ENCODE data around the gene CDKN2A. TPM values are rescaled to one million over a fixed set of nuclear protein-coding genes. Genes with fewer than 3 reads are reported as not detected.
"Not testable (repeated sequence)": the region's sequence is repeated elsewhere in the genome, so short reads cannot be mapped to it uniquely, and the experiment has no call there.

Gene CDKN2A
- polyA plus RNA-seq, 1 of the 3 experiments (the other 2 are of a cell fraction) = 41.4 TPM

DNA sequence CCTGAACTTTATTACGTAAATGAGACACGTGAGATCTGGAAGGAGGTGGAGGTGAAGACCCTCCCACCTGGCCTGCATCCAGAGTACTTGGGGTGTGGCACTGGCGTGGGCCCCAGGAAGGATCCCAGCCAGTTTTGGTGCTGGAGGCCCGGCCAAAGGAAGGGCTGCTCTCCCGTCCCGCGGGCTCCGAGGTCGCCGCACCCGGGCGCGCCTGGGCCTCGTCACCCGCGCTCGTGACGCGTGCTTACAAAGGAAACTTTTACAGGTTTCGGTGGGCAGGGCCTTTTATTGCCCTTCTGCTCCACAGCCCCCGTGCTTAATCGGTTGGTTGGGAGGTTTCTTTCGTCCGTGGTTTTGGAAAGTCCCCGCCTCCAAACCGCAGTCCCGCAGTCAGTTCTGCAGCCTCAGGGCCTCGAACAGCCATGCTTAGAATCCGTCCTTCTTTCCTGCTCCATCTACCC lies 29.2 kb downstream of the CDKN2A start (continued):
- no peak for TF ChIP-seq REST (IDR thresholded peaks at IDR 0.05; ENCODE audit: low read depth, low read length)
- TF ChIP-seq POLR2AphosphoS5 (IDR thresholded peaks at IDR 0.05; ENCODE audit: low read depth, low read length) = no peak

- CTCF ChIA-PET = interaction anchor here (1.0 kb wide), 1 partner anchor 148 kb away, joined by 3 read pairs; no protein-coding TSS in a partner anchor
- Histone ChIP-seq H3K4me1 (ENCODE audit: control insufficient read depth in 1 of 2, insufficient read depth in 2 of 2, low read depth in 1 of 2, low read length in 1 of 2) (peaks cover 0 to 8% of the 10 kb centered on the region in 2 experiments; a peak in 1 of 4 replicates), H3K27me3 (ENCODE audit: insufficient read depth) (peaks cover 50% of the 10 kb centered on the region; the same call in 1 of the 2 replicates), H3K4me3 (ENCODE audit: low read depth in 2 of 2, low read length in 1 of 2) (no peak overlapping the region), H3K9me3 (no peaks in the 10 kb centered on the region), H3K27ac (ENCODE audit: low read depth in 2 of 2, low read length in 1 of 2) (no peak overlapping the region), H2AFZ (ENCODE audit: low read depth) (no peak overlapping the region), H3K9me2 (no peaks in the 10 kb centered on the region), H4K20me1 (ENCODE audit: insufficient read depth) (no peaks in the 10 kb centered on the region), H3K9ac (no peak overlapping the region), H3K36me3 (replicated peaks in 1 of 2; ENCODE audit: control insufficient read depth in 1 of 2, insufficient read depth in 2 of 2, low read length in 1 of 2) (no peaks in the 10 kb centered on the region), H3F3A (replicated peaks; ENCODE audit: insufficient read depth) (peaks cover 4% of the 10 kb centered on the region), H3K4me2 (no peak overlapping the region), H3K79me2 (ENCODE audit: insufficient read depth) (no peaks in the 10 kb centered on the region)
- TF ChIP-seq JUND (IDR thresholded peaks at IDR 0.05) (no peak), SIN3A (IDR thresholded peaks at IDR 0.05; ENCODE audit: borderline replicate concordance, low read depth, low read length) (no peak), GABPA (IDR thresholded peaks at IDR 0.05; ENCODE audit: low read depth) (no peak)
- WGBS (ENCODE audit: low lambda C conversion rate) = 47% methylated on average over 2 of the region's 2 CpGs
- no peak for DNase-seq
- POLR2A ChIA-PET = no interaction called here
These were observed 32.6 kb downstream of the CDKN2A start for GRCh38 chr9:21961569-21961968.

GRCh38 chr9:21959268-21959667 lies 34.9 kb downstream of the CDKN2A start:
- WGBS (ENCODE audit: low lambda C conversion rate) = 87% methylated on average over 5 of the region's 33 CpGs

GRCh38 chr9:21958833-21959232 lies 35.4 kb downstream of the CDKN2A start:
- Histone ChIP-seq H3K9me3 (no peaks in the 10 kb centered on the region), H3K9me2 (no peaks in the 10 kb centered on the region), H4K20me1 (ENCODE audit: insufficient read depth) (no peaks in the 10 kb centered on the region), H3K4me3 (ENCODE audit: low read depth in 2 of 2, low read length in 1 of 2) (no peak overlapping the region), H3K27me3 (ENCODE audit: insufficient read depth) (peaks cover 49% of the 10 kb centered on the region), H2AFZ (ENCODE audit: low read depth) (no peak overlapping the region), H3K36me3 (replicated peaks in 1 of 2; ENCODE audit: control insufficient read depth in 1 of 2, insufficient read depth in 2 of 2, low read length in 1 of 2) (no peaks in the 10 kb centered on the region), H3K9ac (no peak overlapping the region), H3K27ac (ENCODE audit: low read depth in 2 of 2, low read length in 1 of 2) (no peak overlapping the region), H3F3A (replicated peaks; ENCODE audit: insufficient read depth) (peaks cover 2% of the 10 kb centered on the region), H3K4me1 (ENCODE audit: control insufficient read depth in 1 of 2, insufficient read depth in 2 of 2, low read depth in 1 of 2, low read length in 1 of 2) (no peaks in the 10 kb centered on the region), H3K79me2 (ENCODE audit: insufficient read depth) (no peaks in the 10 kb centered on the region), H3K4me2 (no peak overlapping the region)
- 17% methylated on average over 2 of the region's 2 CpGs for WGBS (ENCODE audit: low lambda C conversion rate)
- ChIA-PET POLR2A (no interaction called here), CTCF (interaction anchor here (0.9 kb wide), 1 partner anchor 145 kb away, joined by 3 read pairs; no protein-coding TSS in a partner anchor)
- no peak for DNase-seq
- TF ChIP-seq TEAD4 (IDR thresholded peaks at IDR 0.05; ENCODE audit: borderline replicate concordance, insufficient read depth) (no peak), MEF2A (IDR thresholded peaks at IDR 0.05; ENCODE audit: borderline replicate concordance, low read depth) (no peak), NFIC (IDR thresholded peaks at IDR 0.05; ENCODE audit: borderline replicate concordance) (no peak), RAD21 (IDR thresholded peaks at IDR 0.05; ENCODE audit: low read length) (no peak), YY1 (IDR thresholded peaks at IDR 0.05; ENCODE audit: low read depth) (no peak), REST (IDR thresholded peaks at IDR 0.05; ENCODE audit: low read depth, low read length) (no peak), JUND (IDR thresholded peaks at IDR 0.05) (no peak), RCOR1 (IDR thresholded peaks at IDR 0.05; ENCODE audit: low read length) (no peak), CHD2 (IDR thresholded peaks at IDR 0.05; ENCODE audit: low read length, partially characterized antibody) (no peak), SIN3A (IDR thresholded peaks at IDR 0.05; ENCODE audit: borderline replicate concordance, low read depth, low read length) (no peak)

More at GRCh38 chr9:21959268-21959667, 34.9 kb downstream of the CDKN2A start:
- H3F3A ChIP-seq (replicated peaks; ENCODE audit: insufficient read depth); H3K9me2 ChIP-seq; H3K27ac ChIP-seq (ENCODE audit: low read depth in 2 of 2, low read length in 1 of 2); H3K4me3 ChIP-seq (ENCODE audit: low read depth in 2 of 2, low read length in 1 of 2); POLR2A ChIA-PET; H3K36me3 ChIP-seq (replicated peaks in 1 of 2; ENCODE audit: control insufficient read depth in 1 of 2, insufficient read depth in 2 of 2, low read length in 1 of 2); H3K4me2 ChIP-seq; H2AFZ ChIP-seq (ENCODE audit: low read depth); H3K79me2 ChIP-seq (ENCODE audit: insufficient read depth); H3K9ac ChIP-seq; DNase-seq; H3K9me3 ChIP-seq; H4K20me1 ChIP-seq (ENCODE audit: insufficient read depth); H3K4me1 ChIP-seq (ENCODE audit: control insufficient read depth in 1 of 2, insufficient read depth in 2 of 2, low read depth in 1 of 2, low read length in 1 of 2): not testable (repeated sequence)
- CTCF ChIA-PET = interaction anchor here (0.6 kb wide), 1 partner anchor 146 kb away, joined by 3 read pairs; no protein-coding TSS in a partner anchor
- peaks cover 46% of the 10 kb centered on the region for H3K27me3 ChIP-seq (ENCODE audit: insufficient read depth)

Measured in SK-N-SH (cell line).